ENCODE measurements around the gene MTMR3. TPM values are rescaled to one million over a fixed set of nuclear protein-coding genes. Genes with fewer than 3 reads are reported as not detected.

MTMR3 gene
- total RNA-seq, 1 donor from 2014 or later: 30.3 TPM

DNA sequence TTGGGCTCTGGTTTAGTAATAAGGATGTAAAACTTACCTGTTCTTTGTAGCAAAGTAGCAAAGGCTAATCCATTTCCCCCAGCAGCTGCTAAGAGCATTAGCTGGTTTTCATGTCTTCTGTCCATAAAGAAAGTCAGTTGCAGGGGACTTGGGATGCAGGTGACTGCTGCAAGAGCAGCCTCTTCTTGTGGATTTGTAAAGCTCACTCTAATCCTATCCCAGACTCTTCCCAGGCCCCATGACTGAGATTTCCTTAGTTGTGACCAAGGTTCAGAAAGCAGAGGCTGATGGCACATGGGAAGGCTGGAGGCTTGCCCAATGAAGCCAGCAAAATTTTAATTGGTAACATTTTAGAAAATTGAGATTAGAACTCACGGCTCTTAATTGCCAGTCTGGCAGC, 102.9 kb downstream of the MTMR3 start:
- H3K4me3 ChIP-seq (ENCODE audit: low read depth, low read length): no peak overlapping the region
- H3K27me3 ChIP-seq (ENCODE audit: control insufficient read depth, insufficient read depth, low read length): no peaks in the 10 kb centered on the region
- DNase-seq (ENCODE audit: low read depth) (no peak), FAIRE-seq (no peak)
- H3K36me3 ChIP-seq (ENCODE audit: control insufficient read depth, insufficient read depth, low read length): no peaks in the 10 kb centered on the region
- TF ChIP-seq, protein P1, sequence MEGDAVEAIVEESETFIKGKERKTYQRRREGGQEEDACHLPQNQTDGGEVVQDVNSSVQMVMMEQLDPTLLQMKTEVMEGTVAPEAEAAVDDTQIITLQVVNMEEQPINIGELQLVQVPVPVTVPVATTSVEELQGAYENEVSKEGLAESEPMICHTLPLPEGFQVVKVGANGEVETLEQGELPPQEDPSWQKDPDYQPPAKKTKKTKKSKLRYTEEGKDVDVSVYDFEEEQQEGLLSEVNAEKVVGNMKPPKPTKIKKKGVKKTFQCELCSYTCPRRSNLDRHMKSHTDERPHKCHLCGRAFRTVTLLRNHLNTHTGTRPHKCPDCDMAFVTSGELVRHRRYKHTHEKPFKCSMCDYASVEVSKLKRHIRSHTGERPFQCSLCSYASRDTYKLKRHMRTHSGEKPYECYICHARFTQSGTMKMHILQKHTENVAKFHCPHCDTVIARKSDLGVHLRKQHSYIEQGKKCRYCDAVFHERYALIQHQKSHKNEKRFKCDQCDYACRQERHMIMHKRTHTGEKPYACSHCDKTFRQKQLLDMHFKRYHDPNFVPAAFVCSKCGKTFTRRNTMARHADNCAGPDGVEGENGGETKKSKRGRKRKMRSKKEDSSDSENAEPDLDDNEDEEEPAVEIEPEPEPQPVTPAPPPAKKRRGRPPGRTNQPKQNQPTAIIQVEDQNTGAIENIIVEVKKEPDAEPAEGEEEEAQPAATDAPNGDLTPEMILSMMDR (IDR thresholded peaks at IDR 0.05; ENCODE audit: insufficient read depth, low read length, severe bottlenecking): no peak

DNA sequence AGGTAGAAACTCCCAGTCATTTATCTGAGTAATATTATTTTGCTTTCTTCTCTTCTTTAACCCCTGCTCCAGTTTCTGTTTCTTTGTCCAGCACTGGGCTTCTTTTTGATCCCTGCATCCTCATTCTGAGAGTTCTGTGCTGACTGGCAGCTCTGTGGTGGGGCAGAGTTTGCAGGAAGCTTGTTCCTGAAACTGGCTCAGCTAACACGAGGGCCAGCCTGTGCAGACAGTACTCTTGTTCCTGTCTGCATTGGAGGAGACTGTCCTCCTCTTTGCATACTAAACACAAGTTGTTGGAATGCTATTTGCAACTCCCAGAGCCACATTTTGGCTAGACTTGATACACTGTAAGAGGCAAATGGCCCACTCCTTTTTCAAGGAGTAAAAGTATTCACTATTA, 104.2 kb downstream of the MTMR3 start:
- FAIRE-seq: no peak
- H3K4me3 ChIP-seq (ENCODE audit: low read depth, low read length): no peak overlapping the region
- H3K27me3 ChIP-seq (ENCODE audit: control insufficient read depth, insufficient read depth, low read length): no peaks in the 10 kb centered on the region
- no peaks in the 10 kb centered on the region for H3K36me3 ChIP-seq (ENCODE audit: control insufficient read depth, insufficient read depth, low read length)
- no peak for DNase-seq (ENCODE audit: low read depth)
- TF ChIP-seq, protein P1 (IDR thresholded peaks at IDR 0.05; ENCODE audit: insufficient read depth, low read length, severe bottlenecking): no peak

DNA sequence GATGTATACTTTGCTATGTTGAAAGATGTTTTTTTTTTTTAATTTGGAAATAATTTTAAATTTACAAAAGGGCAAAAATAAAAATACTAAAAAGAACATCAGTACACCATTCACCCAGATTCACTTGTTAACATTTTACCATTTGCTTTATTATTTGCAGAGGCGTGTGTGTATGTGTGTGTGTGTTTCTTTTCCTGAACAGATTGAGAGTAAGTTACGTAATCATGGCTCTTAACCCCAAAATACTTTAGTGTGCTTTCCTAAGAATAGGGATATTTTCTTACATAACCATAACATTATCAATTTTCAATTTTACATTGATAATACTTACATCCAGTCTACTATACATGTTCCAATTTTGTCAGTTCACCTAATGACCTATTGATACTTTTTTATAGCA, 105.7 kb downstream of the MTMR3 start:
- Histone ChIP-seq H3K27me3 (ENCODE audit: control insufficient read depth, insufficient read depth, low read length) (no peaks in the 10 kb centered on the region), H3K4me3 (ENCODE audit: low read depth, low read length) (no peak overlapping the region), H3K36me3 (ENCODE audit: control insufficient read depth, insufficient read depth, low read length) (no peaks in the 10 kb centered on the region)
- TF ChIP-seq, protein P1 (IDR thresholded peaks at IDR 0.05; ENCODE audit: insufficient read depth, low read length, severe bottlenecking): no peak
- FAIRE-seq: no peak
- DNase-seq (ENCODE audit: low read depth): no peak

DNA sequence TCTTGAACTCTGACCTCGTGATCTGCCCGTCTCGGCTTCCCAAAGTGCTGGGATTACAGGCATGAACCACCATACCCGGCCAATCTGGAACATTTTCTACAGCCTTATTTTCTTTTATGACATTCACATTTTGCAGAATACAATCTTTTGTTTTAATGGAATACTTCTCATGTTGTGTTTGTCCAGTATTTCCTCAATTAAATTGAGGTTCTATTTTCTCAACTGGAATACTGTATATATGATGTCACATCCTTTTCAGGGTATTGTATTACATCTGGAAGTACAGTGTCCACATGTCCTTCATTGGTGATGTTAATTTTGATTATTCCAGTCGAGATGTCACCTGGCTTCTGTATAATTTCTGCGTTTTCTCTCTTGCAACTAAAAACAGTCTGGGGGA, 106.5 kb downstream of the MTMR3 start:
- TF ChIP-seq, protein P1 (IDR thresholded peaks at IDR 0.05; ENCODE audit: insufficient read depth, low read length, severe bottlenecking): no peak
- H3K36me3 ChIP-seq (ENCODE audit: control insufficient read depth, insufficient read depth, low read length): no peaks in the 10 kb centered on the region
- H3K27me3 ChIP-seq (ENCODE audit: control insufficient read depth, insufficient read depth, low read length): no peaks in the 10 kb centered on the region
- DNase-seq (ENCODE audit: low read depth) (no peak), FAIRE-seq (no peak)
- H3K4me3 ChIP-seq (ENCODE audit: low read depth, low read length): no peak overlapping the region

DNA sequence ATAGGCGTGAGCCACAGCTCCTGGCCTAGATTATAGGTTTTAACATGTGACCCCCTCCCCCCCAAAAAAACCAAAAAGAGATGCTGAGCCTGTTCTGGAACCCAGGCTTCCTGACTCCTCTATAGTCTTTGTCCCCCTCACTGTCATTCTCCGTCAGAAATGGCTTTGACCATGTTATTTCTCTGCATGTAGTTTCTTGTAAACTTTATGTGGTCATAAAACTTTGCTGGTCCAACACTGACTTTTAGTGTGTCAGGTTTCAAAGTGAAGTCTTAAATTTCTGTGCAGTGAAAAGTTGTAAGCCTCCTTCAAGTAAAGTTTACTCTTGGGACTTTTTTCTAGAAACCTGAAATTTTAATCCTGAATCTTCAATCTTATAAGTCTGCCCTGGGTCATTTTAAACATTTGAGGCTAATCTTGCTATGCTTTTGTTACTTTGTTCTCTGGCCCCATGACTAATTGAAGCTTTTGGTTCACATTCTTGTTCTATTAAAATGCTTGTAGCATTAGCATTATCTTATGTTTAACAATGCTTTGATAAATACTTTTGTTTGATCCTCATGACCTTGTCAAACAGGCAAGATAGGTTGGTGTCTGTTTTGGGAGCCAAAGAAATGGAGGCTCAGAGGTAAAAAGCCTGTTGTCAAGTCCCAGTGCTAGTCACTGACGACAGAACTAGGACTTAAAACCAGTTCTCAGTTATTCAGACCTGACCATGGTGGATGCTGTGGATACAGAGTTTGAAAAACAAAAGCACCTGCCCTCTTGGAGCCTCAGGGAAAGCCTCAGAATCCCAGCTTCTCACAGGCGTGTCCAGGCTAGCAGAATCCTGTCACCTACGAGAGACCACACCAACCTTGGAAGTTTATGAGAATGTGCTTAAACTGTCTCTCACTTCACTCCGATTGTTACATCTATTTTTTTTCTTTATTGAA, 109.6 kb downstream of the MTMR3 start:
- DNase-seq (ENCODE audit: low read depth): peak; percentile 92

More for the DNA sequence above, 109.6 kb downstream of the MTMR3 start:
- no peaks in the 10 kb centered on the region for H3K27me3 ChIP-seq (ENCODE audit: control insufficient read depth, insufficient read depth, low read length)
- no peak for FAIRE-seq
- H3K36me3 ChIP-seq (ENCODE audit: control insufficient read depth, insufficient read depth, low read length): no peaks in the 10 kb centered on the region
- TF ChIP-seq, protein P1 (IDR thresholded peaks at IDR 0.05; ENCODE audit: insufficient read depth, low read length, severe bottlenecking): no peak
- H3K4me3 ChIP-seq (ENCODE audit: low read depth, low read length): no peak overlapping the region
